ENCODE data around the gene ERG.

The ERG gene

GRCh38 chr21:38491536-38491935 is 6.7 kb downstream of the ERG start:
- Mint-ChIP-seq H3K27ac (no peak overlapping the region), H3K9me3 (no peaks in the 10 kb centered on the region), H3K4me3 (no peak overlapping the region), H3K4me1 (ENCODE audit: low read depth) (no peaks in the 10 kb centered on the region), H3K27me3 (peaks cover 74% of the 10 kb centered on the region), H3K36me3 (ENCODE audit: low read depth) (no peaks in the 10 kb centered on the region)
- DNase-seq: no peak

GRCh38 chr21:38490411-38491020 is 7.8 kb downstream of the ERG start:
- no peaks in the 10 kb centered on the region for H3K4me1 Mint-ChIP-seq (ENCODE audit: low read depth)
- H3K36me3 Mint-ChIP-seq (ENCODE audit: low read depth): no peaks in the 10 kb centered on the region
- peaks cover 70% of the 10 kb centered on the region for H3K27me3 Mint-ChIP-seq
- no peak overlapping the region for H3K4me3 Mint-ChIP-seq
- H3K27ac Mint-ChIP-seq: no peak overlapping the region
- no peak for DNase-seq
- H3K9me3 Mint-ChIP-seq: no peaks in the 10 kb centered on the region

GRCh38 chr21:38489729-38490128 is 8.5 kb downstream of the ERG start:
- no peak overlapping the region for H3K27ac Mint-ChIP-seq
- DNase-seq: no peak
- H3K9me3 Mint-ChIP-seq: no peaks in the 10 kb centered on the region
- H3K4me3 Mint-ChIP-seq: no peak overlapping the region
- no peaks in the 10 kb centered on the region for H3K4me1 Mint-ChIP-seq (ENCODE audit: low read depth)
- peaks cover 62% of the 10 kb centered on the region for H3K27me3 Mint-ChIP-seq
- no peaks in the 10 kb centered on the region for H3K36me3 Mint-ChIP-seq (ENCODE audit: low read depth)

- Mint-ChIP-seq H3K4me1 (ENCODE audit: low read depth) (no peaks in the 10 kb centered on the region), H3K9me3 (no peaks in the 10 kb centered on the region), H3K4me3 (no peak overlapping the region), H3K36me3 (ENCODE audit: low read depth) (no peaks in the 10 kb centered on the region), H3K27ac (no peak overlapping the region), H3K27me3 (peaks cover 60% of the 10 kb centered on the region)
- no peak for DNase-seq
These were observed 9.0 kb downstream of the ERG start for GRCh38 chr21:38489271-38489652.

GRCh38 chr21:38488640-38489270 is 9.5 kb downstream of the ERG start:
- H3K27me3 Mint-ChIP-seq: peaks cover 59% of the 10 kb centered on the region
- no peaks in the 10 kb centered on the region for H3K9me3 Mint-ChIP-seq
- DNase-seq: no peak
- no peak overlapping the region for H3K4me3 Mint-ChIP-seq
- H3K36me3 Mint-ChIP-seq (ENCODE audit: low read depth): no peaks in the 10 kb centered on the region
- H3K4me1 Mint-ChIP-seq (ENCODE audit: low read depth): no peaks in the 10 kb centered on the region
- no peak overlapping the region for H3K27ac Mint-ChIP-seq

- Mint-ChIP-seq H3K4me3 (no peak overlapping the region), H3K4me1 (ENCODE audit: low read depth) (no peaks in the 10 kb centered on the region), H3K27me3 (peaks cover 55% of the 10 kb centered on the region)
These were observed 10.2 kb downstream of the ERG start for GRCh38 chr21:38487901-38488639.

GRCh38 chr21:38486706-38487105 is 11.6 kb downstream of the ERG start:
- H3K4me3 Mint-ChIP-seq: no peak overlapping the region
- DNase-seq: no peak
- H3K36me3 Mint-ChIP-seq (ENCODE audit: low read depth): no peaks in the 10 kb centered on the region
- no peak overlapping the region for H3K27ac Mint-ChIP-seq
- no peaks in the 10 kb centered on the region for H3K9me3 Mint-ChIP-seq
- no peaks in the 10 kb centered on the region for H3K4me1 Mint-ChIP-seq (ENCODE audit: low read depth)
- peaks cover 57% of the 10 kb centered on the region for H3K27me3 Mint-ChIP-seq

More at GRCh38 chr21:38487901-38488639, 10.2 kb downstream of the ERG start:
- DNase-seq: no peak
- H3K27ac Mint-ChIP-seq: no peak overlapping the region
- no peaks in the 10 kb centered on the region for H3K36me3 Mint-ChIP-seq (ENCODE audit: low read depth)
- no peaks in the 10 kb centered on the region for H3K9me3 Mint-ChIP-seq

- Mint-ChIP-seq H3K9me3 (no peaks in the 10 kb centered on the region), H3K4me1 (ENCODE audit: low read depth) (no peaks in the 10 kb centered on the region), H3K36me3 (ENCODE audit: low read depth) (no peaks in the 10 kb centered on the region), H3K4me3 (no peak overlapping the region), H3K27ac (no peak overlapping the region), H3K27me3 (peaks cover 53% of the 10 kb centered on the region)
- no peak for DNase-seq
These were observed 12.1 kb downstream of the ERG start for GRCh38 chr21:38486221-38486620.

GRCh38 chr21:38479641-38480525 is 18.4 kb downstream of the ERG start:
- Mint-ChIP-seq H3K4me3 (no peak overlapping the region), H3K9me3 (no peaks in the 10 kb centered on the region), H3K27ac (no peak overlapping the region), H3K4me1 (ENCODE audit: low read depth) (peaks cover 5% of the 10 kb centered on the region), H3K36me3 (ENCODE audit: low read depth) (no peaks in the 10 kb centered on the region), H3K27me3 (peaks cover 72% of the 10 kb centered on the region)
- no peak for DNase-seq

- Mint-ChIP-seq H3K27ac (no peak overlapping the region), H3K36me3 (ENCODE audit: low read depth) (no peaks in the 10 kb centered on the region), H3K27me3 (peaks cover 76% of the 10 kb centered on the region), H3K4me1 (ENCODE audit: low read depth) (peaks cover 5% of the 10 kb centered on the region), H3K9me3 (no peaks in the 10 kb centered on the region), H3K4me3 (no peak overlapping the region)
- DNase-seq: no peak
These were observed 19.5 kb downstream of the ERG start for GRCh38 chr21:38478782-38479181.

- no peak for DNase-seq
- Mint-ChIP-seq H3K27ac (no peak overlapping the region), H3K36me3 (ENCODE audit: low read depth) (no peaks in the 10 kb centered on the region), H3K27me3 (peaks cover 85% of the 10 kb centered on the region), H3K9me3 (no peaks in the 10 kb centered on the region), H3K4me1 (ENCODE audit: low read depth) (peaks cover 5% of the 10 kb centered on the region), H3K4me3 (no peak overlapping the region)
These were observed 21.1 kb downstream of the ERG start for GRCh38 chr21:38477226-38477625.

GRCh38 chr21:38476385-38476784 is 21.9 kb downstream of the ERG start:
- Mint-ChIP-seq H3K36me3 (ENCODE audit: low read depth) (no peaks in the 10 kb centered on the region), H3K4me3 (no peak overlapping the region), H3K4me1 (ENCODE audit: low read depth) (peaks cover 5% of the 10 kb centered on the region), H3K9me3 (no peaks in the 10 kb centered on the region), H3K27ac (no peak overlapping the region), H3K27me3 (peaks cover 83% of the 10 kb centered on the region)
- DNase-seq: no peak

- Mint-ChIP-seq H3K36me3 (ENCODE audit: low read depth) (no peaks in the 10 kb centered on the region), H3K4me3 (no peak overlapping the region), H3K27ac (no peak overlapping the region), H3K9me3 (no peaks in the 10 kb centered on the region), H3K27me3 (peaks cover 86% of the 10 kb centered on the region), H3K4me1 (ENCODE audit: low read depth) (peaks cover 5% of the 10 kb centered on the region)
- DNase-seq: no peak
These were observed 22.8 kb downstream of the ERG start for GRCh38 chr21:38475519-38475918.

GRCh38 chr21:38474796-38475195 is 23.5 kb downstream of the ERG start:
- Mint-ChIP-seq H3K27ac (no peak overlapping the region), H3K36me3 (ENCODE audit: low read depth) (no peaks in the 10 kb centered on the region), H3K27me3 (peaks cover 81% of the 10 kb centered on the region), H3K4me1 (ENCODE audit: low read depth) (peaks cover 5% of the 10 kb centered on the region), H3K9me3 (no peaks in the 10 kb centered on the region), H3K4me3 (no peak overlapping the region)
- no peak for DNase-seq
